Measurements from ENCODE around the gene SMIM14.
"Not testable (repeated sequence)": the region's sequence is repeated elsewhere in the genome, so short reads cannot be mapped to it uniquely, and the experiment has no call there.

The SMIM14 gene

DNA sequence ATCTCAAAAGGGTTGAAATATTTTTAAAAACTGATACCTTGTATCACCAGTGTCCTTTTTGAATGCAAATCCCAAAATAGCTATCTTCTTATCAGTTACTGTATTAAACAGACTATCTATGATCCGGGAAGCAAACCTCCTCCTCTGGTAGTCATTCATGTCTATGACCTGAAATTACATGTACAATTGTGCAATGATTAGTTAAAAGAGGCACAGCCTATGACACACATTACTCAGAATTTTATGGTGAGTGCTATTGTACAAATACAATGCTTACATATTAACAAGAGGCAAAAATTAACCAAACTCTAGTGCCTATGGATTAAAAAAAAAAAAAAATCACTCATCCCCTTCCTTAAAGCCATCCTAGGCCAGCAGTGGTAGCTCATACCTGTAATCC lies 133.1 kb downstream of the SMIM14 start:
- Mint-ChIP-seq H3K27me3 (no peaks in the 10 kb centered on the region), H3K4me1 (ENCODE audit: low read depth) (no peaks in the 10 kb centered on the region), H3K27ac (no peak overlapping the region), H3K4me3 (no peak overlapping the region), H3K9me3 (no peaks in the 10 kb centered on the region), H3K36me3 (ENCODE audit: low read depth) (peaks cover 95% of the 10 kb centered on the region)
- intact Hi-C loops (cut with micrococcal nuclease) = no loop called here

- no peaks in the 10 kb centered on the region for H3K9me3 Mint-ChIP-seq
- intact Hi-C loops (cut with micrococcal nuclease) = no loop called here
- H3K27ac Mint-ChIP-seq = no peak overlapping the region
- no peaks in the 10 kb centered on the region for H3K4me1 Mint-ChIP-seq (ENCODE audit: low read depth)
- H3K36me3 Mint-ChIP-seq (ENCODE audit: low read depth) = peaks cover 95% of the 10 kb centered on the region
- H3K27me3 Mint-ChIP-seq = no peaks in the 10 kb centered on the region
- no peak overlapping the region for H3K4me3 Mint-ChIP-seq
Observed at GRCh38 chr4:39504538-39504937, 134.1 kb downstream of the SMIM14 start.

DNA sequence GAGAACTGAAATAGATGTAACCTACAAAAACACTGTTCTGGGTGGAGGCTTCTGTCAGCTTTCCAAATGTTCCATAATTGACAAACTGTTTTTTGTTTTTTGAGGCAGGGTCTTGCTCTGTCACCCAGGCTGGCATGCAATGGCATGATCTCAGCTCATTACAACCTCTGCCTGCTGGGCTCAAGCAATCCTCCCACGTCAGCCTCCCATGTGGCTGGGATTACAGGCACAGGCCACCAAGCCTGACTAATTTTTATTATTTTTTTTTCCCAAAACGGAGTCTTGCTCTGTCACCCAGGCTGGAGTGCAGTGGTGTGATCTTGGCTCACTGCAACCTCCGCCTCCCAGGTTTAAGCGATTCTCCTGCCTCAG lies 136.0 kb downstream of the SMIM14 start:
- H3K9me3 Mint-ChIP-seq; H3K4me3 Mint-ChIP-seq; H3K27ac Mint-ChIP-seq; intact Hi-C loops (cut with micrococcal nuclease); H3K4me1 Mint-ChIP-seq (ENCODE audit: low read depth); H3K27me3 Mint-ChIP-seq: not testable (repeated sequence)
- peaks cover 91% of the 10 kb centered on the region for H3K36me3 Mint-ChIP-seq (ENCODE audit: low read depth)

DNA sequence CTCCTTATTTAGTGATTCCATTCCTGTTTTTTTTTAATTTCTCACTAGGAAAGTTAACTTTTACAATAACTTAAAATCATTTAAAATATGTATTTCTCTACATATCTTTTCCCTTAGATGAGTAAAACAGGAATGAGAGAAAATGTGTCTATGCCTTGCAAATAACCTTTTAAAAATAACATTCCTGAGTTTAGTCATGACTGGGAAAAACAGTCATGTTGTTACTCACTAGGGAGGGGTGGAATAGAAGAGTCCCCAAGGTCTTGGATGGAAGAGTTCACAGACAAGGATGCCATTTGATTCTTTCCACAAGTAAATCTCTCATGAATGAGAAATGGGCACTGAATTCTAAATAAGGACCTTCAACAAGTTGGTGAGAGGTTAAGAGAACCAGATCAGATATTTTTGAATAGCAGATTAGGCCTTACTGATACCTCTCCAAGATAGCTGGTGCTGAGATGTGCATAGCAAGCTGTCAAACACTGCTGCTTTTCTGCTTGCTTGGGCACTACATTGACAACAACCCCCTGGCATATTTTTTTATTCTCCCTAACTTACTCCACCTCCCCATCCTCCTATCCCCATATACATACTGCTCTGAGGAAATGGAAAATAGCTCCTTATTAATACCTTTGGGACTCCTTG lies 136.5 kb downstream of the SMIM14 start:
- intact Hi-C loops (cut with micrococcal nuclease) = no loop called here
- no peak overlapping the region for H3K27ac Mint-ChIP-seq
- no peaks in the 10 kb centered on the region for H3K4me1 Mint-ChIP-seq (ENCODE audit: low read depth)
- no peak overlapping the region for H3K4me3 Mint-ChIP-seq
- peaks cover 86% of the 10 kb centered on the region for H3K36me3 Mint-ChIP-seq (ENCODE audit: low read depth)
- no peaks in the 10 kb centered on the region for H3K9me3 Mint-ChIP-seq
- H3K27me3 Mint-ChIP-seq = no peaks in the 10 kb centered on the region

DNA sequence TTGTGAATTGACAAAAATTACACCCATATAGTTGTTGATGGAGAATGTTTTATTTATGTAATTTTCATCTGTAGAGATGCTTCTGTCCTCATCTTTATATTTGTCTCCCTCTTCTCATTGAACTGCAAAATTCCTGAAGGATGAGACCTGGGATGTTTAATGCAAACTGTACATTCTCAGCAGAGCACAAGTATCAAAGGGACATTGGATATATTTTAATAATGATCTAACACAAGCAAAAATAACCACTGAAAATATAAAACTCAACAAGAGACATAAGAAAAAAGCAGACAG lies 140.0 kb downstream of the SMIM14 start:
- intact Hi-C loops (cut with micrococcal nuclease) = no loop called here
- peaks cover 52% of the 10 kb centered on the region for H3K36me3 Mint-ChIP-seq (ENCODE audit: low read depth)
- H3K9me3 Mint-ChIP-seq = no peaks in the 10 kb centered on the region
- no peak overlapping the region for H3K27ac Mint-ChIP-seq
- H3K4me3 Mint-ChIP-seq = no peak overlapping the region
- H3K4me1 Mint-ChIP-seq (ENCODE audit: low read depth) = no peaks in the 10 kb centered on the region
- H3K27me3 Mint-ChIP-seq = no peaks in the 10 kb centered on the region

DNA sequence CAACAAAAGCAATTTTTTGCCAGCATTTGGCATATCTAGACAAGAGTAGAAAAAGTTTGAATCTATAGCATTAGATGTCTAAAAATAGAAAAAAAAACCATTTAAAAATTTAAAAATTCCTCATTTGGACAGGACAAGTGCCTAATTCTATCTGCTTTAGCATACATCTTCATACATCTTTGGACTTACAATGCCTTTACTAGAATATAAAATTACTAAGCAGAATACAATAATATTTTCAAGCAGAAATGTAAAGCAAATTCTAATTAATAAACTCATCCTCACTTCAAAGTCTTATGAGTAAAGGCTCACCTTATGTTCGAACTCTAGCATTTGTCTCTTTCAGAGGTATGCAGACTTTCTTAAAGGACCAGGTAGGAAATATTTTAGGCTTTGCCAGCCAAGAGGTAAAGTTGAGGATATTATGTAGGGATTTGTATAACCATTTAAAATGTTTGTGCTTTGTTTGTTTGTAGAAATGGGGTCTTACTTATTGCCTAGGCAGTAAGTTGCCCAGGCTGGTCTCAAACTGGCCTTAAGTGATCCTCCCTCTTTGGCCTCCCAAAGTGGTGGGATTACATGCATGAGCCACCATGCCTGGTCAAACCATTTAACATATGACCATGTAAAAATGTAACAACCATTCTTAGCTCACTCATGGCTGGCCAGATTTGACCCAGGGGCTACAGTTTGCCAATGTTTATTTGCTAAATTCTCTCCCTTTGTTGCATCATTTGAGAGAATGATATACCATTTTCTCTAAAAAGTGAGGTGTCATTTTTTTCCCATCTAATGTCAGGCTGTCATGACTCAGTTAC lies 140.5 kb downstream of the SMIM14 start:
- Mint-ChIP-seq H3K27ac (no peak overlapping the region), H3K4me3 (no peak overlapping the region), H3K36me3 (ENCODE audit: low read depth) (peaks cover 47% of the 10 kb centered on the region), H3K9me3 (no peaks in the 10 kb centered on the region), H3K27me3 (no peaks in the 10 kb centered on the region), H3K4me1 (ENCODE audit: low read depth) (no peaks in the 10 kb centered on the region)
- intact Hi-C loops (cut with micrococcal nuclease) = no loop called here

All from dendritic cell treated with granulocyte-macrophage colony-stimulating factor and Interleukin-4, amounts not matched to agents 40 ng/mL and 50 ng/mL, for 4 days (primary cell).